ENCODE data around the gene IL10RB. TPM values are rescaled to one million over a fixed set of nuclear protein-coding genes. Genes with fewer than 3 reads are reported as not detected.

The IL10RB gene
- total and polyA plus RNA-seq, 2 of the 4 experiments (the other 2 are of a cell fraction): 20.1 to 45.2 TPM

- Histone ChIP-seq H2BK5ac (ENCODE audit: low read depth, low read length, poor library complexity, severe bottlenecking) (no peak overlapping the region), H3K79me1 (ENCODE audit: low read depth in 1 of 2, low read length in 2 of 2) (peaks cover 36 to 39% of the 10 kb centered on the region in 2 experiments), H2AK5ac (ENCODE audit: low read depth, low read length) (no peak overlapping the region), H3K4ac (ENCODE audit: low read depth, low read length) (no peak overlapping the region), H2BK15ac (ENCODE audit: low read depth, low read length) (no peak overlapping the region), H3K9ac (ENCODE audit: low read depth, low read length) (no peak overlapping the region), H3K56ac (ENCODE audit: extremely low read depth, insufficient read depth, low read length) (no peak overlapping the region), H2AFZ (replicated peaks; ENCODE audit: low read length, poor library complexity) (no peak overlapping the region), H3K18ac (ENCODE audit: low read depth, low read length) (no peak overlapping the region), H2BK20ac (ENCODE audit: low read depth, low read length) (no peak overlapping the region), H3K4me3 (ENCODE audit: insufficient read depth, low read depth, low read length) (no peak overlapping the region), H3K23ac (ENCODE audit: low read depth, low read length) (no peak overlapping the region), H4K20me1 (ENCODE audit: insufficient read depth, low read length) (peaks cover 8% of the 10 kb centered on the region), H2AK9ac (replicated peaks; ENCODE audit: low read depth, low read length, poor library complexity) (no peak overlapping the region), H3K9me3 (ENCODE audit: control insufficient read depth, insufficient read depth, low read length) (0 out of 2 replicates have a peak, but pooled peaks cover 2% of the 10 kb centered on the region), H3K9me1 (ENCODE audit: insufficient read depth, low read length) (peaks cover 8% of the 10 kb centered on the region; the same call in 1 of the 2 replicates), H3K4me1 (ENCODE audit: control insufficient read depth, insufficient read depth, low read length) (no peaks in the 10 kb centered on the region), H4K5ac (ENCODE audit: low read depth, low read length) (no peak overlapping the region), H3K14ac (replicated peaks; ENCODE audit: low read depth, low read length) (no peak overlapping the region), H4K8ac (ENCODE audit: low read depth in 2 of 2, low read length in 2 of 2) (no peak overlapping the region), H2BK120ac (ENCODE audit: low read depth, low read length) (no peak overlapping the region), H3K27ac (ENCODE audit: insufficient read depth, low read length) (no peak overlapping the region), H3K4me2 (ENCODE audit: low read depth, low read length) (no peak overlapping the region), H3K36me3 (ENCODE audit: control insufficient read depth, insufficient read depth, low read length) (peaks cover 12% of the 10 kb centered on the region), H3K27me3 (ENCODE audit: control insufficient read depth, insufficient read depth, low read length) (no peaks in the 10 kb centered on the region), H4K91ac (ENCODE audit: insufficient read depth, low read depth, low read length) (no peak overlapping the region)
- in situ Hi-C loops (cut with MboI; ENCODE audit: low sequenced_read_pairs): no loop called here
- intact Hi-C loops (cut with micrococcal nuclease): no loop called here
- dilution Hi-C loops (cut with HindIII; ENCODE audit: low sequenced_read_pairs, unreplicated experiment): no loop called here
- ATAC-seq (ENCODE audit: low read depth): no peak
- ChIA-PET CTCF (no interaction called here), POLR2A (ENCODE audit: unreplicated experiment) (no interaction called here)
- no peak for DNase-seq
- TF ChIP-seq SMC3 (IDR thresholded peaks at IDR 0.05; ENCODE audit: low read depth, low read length): no peak
- TF ChIP-seq POLR2A (IDR thresholded peaks at IDR 0.05; ENCODE audit: low read depth, low read length): no peak
- no peak for TF ChIP-seq RAD21 (IDR thresholded peaks at IDR 0.05; ENCODE audit: low read length)
- no peak for TF ChIP-seq MAZ (IDR thresholded peaks at IDR 0.05; ENCODE audit: borderline replicate concordance, low read depth, low read length)
- no TSS peak for BruUV-seq (replicated peaks)
- WGBS, 2 experiments (ENCODE audit: extremely low coverage in 2 of 2, insufficient read length in 1 of 2): no CpG with 5 or more reads among the region's 4 CpGs
These were observed 68.0 kb downstream of the IL10RB start for GRCh38 chr21:33334191-33334590.

All from IMR-90 (cell line).